Right lobe of liver (tissue), 6 donors: ENCODE data around the gene GPN1. TPM values are rescaled to one million over a fixed set of nuclear protein-coding genes. Genes with fewer than 3 reads are reported as not detected.

Experiments used
- ATAC-seq, 4 donors: fragments of 200-7000 bp; cut with Tn5 transposase; one replicate each; pipeline ENCODE4 v1.9.1; 2020; ENCODE audit warnings: mild to moderate bottlenecking in 4 of 4, moderate library complexity in 4 of 4
- DNase-seq, 3 donors: peaks; one replicate each; pipeline ENCODE4 v3.0.0-alpha.2; 2020
- H3K27ac ChIP-seq, 3 donors: fragments of 200-600 bp; one replicate each; pipeline ENCODE4 v1.8.0; 2022
- H3K27me3 ChIP-seq, 2 donors: fragments of 200-600 bp; one replicate each; pipeline ENCODE4 v1.8.0; 2022
- H3K36me3 ChIP-seq, 4 donors: fragments of 200-600 bp; sonication (generic) in 1 of 4; one replicate each; pipeline versions ENCODE4 v1.5.1 to v1.8.0; 2017 to 2022; ENCODE audit warnings: control low read depth in 1 of 4
- H3K4me1 ChIP-seq, 4 donors: fragments of 200-600 bp; sonication (generic) in 1 of 4; one replicate each; pipeline versions ENCODE4 v1.5.1 to v1.8.0; 2017 to 2022; ENCODE audit warnings: control low read depth in 1 of 4
- H3K4me3 ChIP-seq, 3 donors: fragments of 200-600 bp; one replicate each; pipeline ENCODE4 v1.8.0; 2022
- H3K9me3 ChIP-seq, 4 donors: fragments of 200-600 bp; sonication (generic) in 1 of 4; one replicate each; pipeline versions ENCODE4 v1.5.1 to v1.8.0; 2017 to 2022; ENCODE audit warnings: control low read depth in 1 of 4
- POLR2A ChIP-seq: fragments of 450-650 bp; IDR thresholded peaks from one replicate; pipeline ENCODE4 v1.6.1; 2017; ENCODE audit warnings: antibody characterized with exemption, mild to moderate bottlenecking
- WGBS: methylation state at CpG from one replicate; pipeline ENCODE4 v1.1.6; 2018; ENCODE audit warnings: low coverage, low lambda C conversion rate; ENCODE audit not compliant: insufficient coverage; ENCODE audit errors: missing lambda C conversion rate; 5-methylcytosine and 5-hydroxymethylcytosine counted together
- intact Hi-C, 2 donors: fragments of 100-400 bp; cut with DNase I; formaldehyde crosslinking; loops; one replicate each; pipeline versions ENCODE4 v1.11.2 to v1.14.1; 2022
- long read RNA-seq: library from polyadenylated mRNA; unstranded; transcript quantifications from one replicate; pipeline ENCODE4 v2.0.0, GENCODE V29; 2019
- total RNA-seq, 6 experiments: library from RNA; depleted of rRNA in 2 of 6; stranded (reverse); fragments of >200 nt in 2 of 6; fragmentation: NEBNext Ultra II Directional in 3 of 6; extraction: Animal tissue kit (Norgen Biotek cat#: 25700) in 3 of 6; gene quantifications; one replicate each; pipeline versions ENCODE4 v1.1.0 to v1.2.4, GENCODE V29; 2016 to 2023
- TF ChIP-seq, protein P1 (sequence below), 4 donors: fragments of 200-600 bp in 3 of 4; fragments of 450-650 bp in 1 of 4; IDR thresholded peaks; one replicate each; pipeline versions ENCODE4 v1.5.1 to v1.8.0; 2016 to 2022; ENCODE audit warnings: antibody characterized with exemption in 4 of 4, mild to moderate bottlenecking in 2 of 4
- donor health status: DM: no; HTN: yes; CAD: no.
- donor health status: DM: no; HTN: no; CAD: no.
- donor health status: DM: no; HTN: no; CAD: no.
- donor health status: DM: no; HTN: yes; CAD: no.
- donor health status: DM: no; HTN: yes; CAD: no.

GPN1 gene
- 10 to 100 TPM in 4 of 6 experiments, 1 to 10 TPM in 2; 9.4 to 14.6 (median 11.3) TPM for total RNA-seq
- long read RNA-seq, partial matches to known transcripts = 2 of 4 reads
- long read RNA-seq, other reads (novel, unspliced or antisense) = 0 of 4 reads

DNA sequence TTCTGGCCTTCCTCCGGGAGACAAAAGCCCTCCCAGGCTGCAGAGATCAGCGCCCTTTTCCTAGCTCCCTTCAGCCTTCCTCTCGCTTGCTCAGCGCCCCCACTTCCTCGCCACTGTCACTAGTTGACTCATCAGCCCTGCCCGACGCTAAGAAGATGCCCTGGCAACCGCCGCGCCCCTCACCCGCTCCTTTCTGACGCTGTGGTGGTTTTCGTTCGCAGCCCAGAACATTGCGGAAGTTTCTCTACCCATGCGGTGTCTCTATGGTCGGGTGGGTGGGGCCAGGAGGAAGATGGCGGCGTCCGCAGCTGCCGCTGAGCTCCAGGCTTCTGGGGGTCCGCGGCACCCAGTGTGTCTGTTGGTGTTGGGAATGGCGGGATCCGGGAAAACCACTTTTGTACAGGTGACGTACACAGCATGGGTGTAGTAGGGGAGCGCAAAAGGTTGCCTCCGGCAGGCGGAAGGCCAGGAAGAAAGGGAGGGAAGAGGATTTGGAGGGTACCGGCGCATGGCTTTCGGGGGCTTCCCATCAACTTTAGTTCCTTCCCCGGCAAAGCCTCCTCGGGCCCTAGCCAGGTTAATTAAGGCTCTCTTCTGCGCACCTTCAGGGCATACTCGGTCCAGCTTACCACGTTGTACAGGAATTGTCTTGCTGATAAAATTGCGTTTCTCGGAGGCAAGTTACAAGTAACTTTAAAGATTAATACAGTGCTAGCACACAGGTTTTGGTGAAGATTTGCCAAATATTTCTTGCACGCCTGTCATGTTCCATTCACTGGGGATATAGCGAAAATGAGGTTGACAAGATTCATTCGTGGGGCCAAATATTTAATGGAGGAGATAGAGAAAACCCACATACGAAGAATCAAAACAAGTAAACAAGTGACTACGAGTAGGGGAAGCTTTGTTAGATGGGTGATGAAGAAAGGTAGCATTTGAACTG is at the start of gene GPN1, which contains the start of gene CCDC121:
Gene GPN1 (plus strand): TSS at position 284 of the 943 bp plus-strand sequence. CDS start 9 bp downstream, at position 293.
Gene CCDC121 (minus strand): TSS at position 246 of the 943 bp plus-strand sequence. CDS start 1,213 bp downstream, outside the sequence.
- WGBS = under 1% methylated on average over 35 of the region's 44 CpGs
- H3K36me3 ChIP-seq = peaks cover 0 to 14% (median 0%) of the 10 kb centered on the region in 4 donors
- H3K9me3 ChIP-seq = no peaks in the 10 kb centered on the region
- intact Hi-C loops = no loop called here
- TF ChIP-seq, protein P1, sequence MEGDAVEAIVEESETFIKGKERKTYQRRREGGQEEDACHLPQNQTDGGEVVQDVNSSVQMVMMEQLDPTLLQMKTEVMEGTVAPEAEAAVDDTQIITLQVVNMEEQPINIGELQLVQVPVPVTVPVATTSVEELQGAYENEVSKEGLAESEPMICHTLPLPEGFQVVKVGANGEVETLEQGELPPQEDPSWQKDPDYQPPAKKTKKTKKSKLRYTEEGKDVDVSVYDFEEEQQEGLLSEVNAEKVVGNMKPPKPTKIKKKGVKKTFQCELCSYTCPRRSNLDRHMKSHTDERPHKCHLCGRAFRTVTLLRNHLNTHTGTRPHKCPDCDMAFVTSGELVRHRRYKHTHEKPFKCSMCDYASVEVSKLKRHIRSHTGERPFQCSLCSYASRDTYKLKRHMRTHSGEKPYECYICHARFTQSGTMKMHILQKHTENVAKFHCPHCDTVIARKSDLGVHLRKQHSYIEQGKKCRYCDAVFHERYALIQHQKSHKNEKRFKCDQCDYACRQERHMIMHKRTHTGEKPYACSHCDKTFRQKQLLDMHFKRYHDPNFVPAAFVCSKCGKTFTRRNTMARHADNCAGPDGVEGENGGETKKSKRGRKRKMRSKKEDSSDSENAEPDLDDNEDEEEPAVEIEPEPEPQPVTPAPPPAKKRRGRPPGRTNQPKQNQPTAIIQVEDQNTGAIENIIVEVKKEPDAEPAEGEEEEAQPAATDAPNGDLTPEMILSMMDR (IDR thresholded peaks at IDR 0.05) = no peak
- peak; percentile 45 for TF ChIP-seq POLR2A
- H3K4me1 ChIP-seq = peaks cover 0 to 16% (median 2%) of the 10 kb centered on the region in 4 donors
- peak; percentile 98 to 99 (median 98) for ATAC-seq
- no peaks in the 10 kb centered on the region for H3K27me3 ChIP-seq
- H3K4me3 ChIP-seq = peak within 1 kb of the TSS; percentile 72 to 87 (median 77)
- DNase-seq = peak; percentile 87 to 91 (median 90)
- peak within 1 kb of the TSS; percentile 78 to 84 (median 81) for H3K27ac ChIP-seq

DNA sequence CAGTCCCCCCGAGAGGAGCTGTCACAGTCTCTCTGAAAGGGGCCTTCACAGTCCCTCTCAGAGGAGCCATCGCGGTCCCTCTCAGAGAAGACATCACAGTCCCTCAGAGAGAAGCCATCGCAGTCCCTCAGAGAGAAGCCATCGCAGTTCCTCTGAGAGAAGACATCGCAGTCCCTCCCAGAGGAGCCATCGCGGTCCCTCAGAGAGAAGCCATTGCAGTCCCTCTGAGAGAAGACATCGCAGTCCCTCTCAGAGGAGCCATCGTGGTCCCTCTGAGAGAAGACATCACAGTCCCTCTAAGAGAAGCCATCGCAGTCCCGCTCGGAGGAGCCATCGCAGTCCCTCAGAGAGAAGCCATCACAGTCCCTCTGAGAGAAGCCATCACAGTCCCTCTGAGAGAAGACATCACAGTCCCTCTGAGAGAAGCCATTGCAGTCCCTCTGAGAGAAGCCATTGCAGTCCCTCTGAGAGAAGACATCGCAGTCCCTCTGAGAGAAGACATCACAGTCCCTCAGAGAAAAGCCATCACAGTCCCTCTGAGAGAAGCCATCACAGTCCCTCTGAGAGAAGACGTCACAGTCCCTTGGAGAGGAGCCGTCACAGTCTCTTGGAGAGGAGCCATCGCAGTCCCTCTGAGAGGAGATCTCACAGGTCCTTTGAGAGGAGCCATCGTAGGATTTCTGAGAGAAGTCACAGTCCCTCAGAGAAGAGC is 47.3 kb upstream of the GPN1 start:
- Histone ChIP-seq H3K4me1 (peaks cover 0 to 12% (median 0%) of the 10 kb centered on the region in 4 donors), H3K27me3 (no peaks in the 10 kb centered on the region), H3K9me3 (peaks cover 0 to 3% (median 0%) of the 10 kb centered on the region in 4 donors), H3K4me3 (no peak overlapping the region), H3K27ac (no peak overlapping the region), H3K36me3 (no peaks in the 10 kb centered on the region)
- no peak for DNase-seq
- TF ChIP-seq POLR2A = no peak
- TF ChIP-seq, protein P1 (IDR thresholded peaks at IDR 0.05) = no peak
- intact Hi-C loops = no loop called here
- ATAC-seq = no peak
- 95% methylated on average over 4 of the region's 19 CpGs for WGBS

DNA sequence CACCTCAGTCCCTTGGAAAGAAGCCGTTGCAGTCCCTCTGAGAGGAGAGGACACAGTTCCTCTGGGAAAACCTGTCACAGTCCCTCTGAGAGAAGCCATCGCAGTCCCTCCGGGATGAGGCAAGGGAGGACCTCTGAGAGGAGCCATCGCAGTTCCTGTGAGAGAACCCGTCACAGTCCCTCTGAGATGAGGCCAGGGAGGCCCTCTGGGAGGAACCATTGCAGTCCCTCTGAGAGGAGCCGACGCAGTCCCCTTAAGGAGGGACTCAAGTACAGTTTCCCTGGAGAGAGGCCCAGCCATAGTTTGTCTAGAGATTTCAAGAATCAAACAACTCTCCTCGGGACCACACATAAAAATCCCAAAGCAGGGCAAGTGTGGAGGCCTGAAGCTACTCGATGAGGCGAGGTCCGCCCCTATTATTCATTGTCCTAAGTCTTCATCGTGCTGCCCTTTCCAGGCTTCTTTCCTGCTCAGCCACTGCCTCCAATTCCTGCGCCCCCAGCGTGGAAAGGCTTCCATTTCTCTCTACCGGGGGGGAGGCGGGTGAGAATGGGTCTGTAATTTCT is 46.6 kb upstream of the GPN1 start:
- Histone ChIP-seq H3K27ac (peak overlapping the region; percentile 3 to 49 (median 32)), H3K9me3 (peaks cover 0 to 3% (median 0%) of the 10 kb centered on the region in 4 donors), H3K4me3 (peak overlapping the region; percentile 43 to 69 (median 64)), H3K27me3 (no peaks in the 10 kb centered on the region), H3K4me1 (peaks cover 0 to 12% (median 0%) of the 10 kb centered on the region in 4 donors), H3K36me3 (no peaks in the 10 kb centered on the region)
- DNase-seq (no peak), ATAC-seq (no peak)
- TF ChIP-seq POLR2A = no peak
- TF ChIP-seq, protein P1 (IDR thresholded peaks at IDR 0.05) = no peak
- WGBS = 85% methylated on average over 9 of the region's 16 CpGs
- intact Hi-C loops = no loop called here
